Keratinocyte (primary cell): Measurements from ENCODE around the gene IGFBP7.

Experiments used
- CTCF ChIP-seq, 3 experiments: IDR thresholded peaks in 1 of 3; conservative IDR thresholded peaks in 1 of 3; optimal IDR thresholded peaks in 1 of 3; 2 replicates in 2 of 3; 3 replicates in 1 of 3; pipeline versions ENCODE3 to v1.5.1; 2011; ENCODE audit warnings: low read length in 3 of 3, mild to moderate bottlenecking in 3 of 3, moderate library complexity in 2 of 3, control low read depth in 1 of 3, inconsistent platforms in 1 of 3; ENCODE audit not compliant: insufficient read depth in 2 of 3; ENCODE audit errors: extremely low read depth in 1 of 3
- EZH2 ChIP-seq: IDR thresholded peaks from one replicate; pipeline ENCODE4 v1.6.1; 2012; ENCODE audit warnings: inconsistent platforms, mild to moderate bottlenecking, low read length, moderate library complexity

- TF ChIP-seq CTCF (optimal IDR thresholded peaks at IDR 0.05 in 1 of 3, IDR thresholded peaks at IDR 0.05 in 1 of 3, conservative IDR thresholded peaks at IDR 0.05 in 1 of 3; ENCODE audit: extremely low read depth in 1 of 3, insufficient read depth in 2 of 3, low read length in 3 of 3): no peak
- no peak for TF ChIP-seq EZH2
Measured at GRCh38 chr4:57094832-57095223, 15.4 kb downstream of the IGFBP7 start.
